ENCODE data around the gene DAP. TPM values are rescaled to one million over a fixed set of nuclear protein-coding genes. Genes with fewer than 3 reads are reported as not detected.
A peak's percentile ranks its signal among the peaks of the same experiment; 100 is the strongest.

The DAP gene
- total and polyA plus RNA-seq, 2 experiments from 2014 or later = 35.7 to 37.6 TPM

GRCh38 chr5:10735569-10736276 is 25.3 kb downstream of the DAP start:
- H3K27me3 ChIP-seq (ENCODE audit: insufficient read depth) = no peaks in the 10 kb centered on the region

More at GRCh38 chr5:10735569-10736276, 25.3 kb downstream of the DAP start:
- Mint-ChIP-seq H3K9me3 (peaks cover 10% of the 10 kb centered on the region), H3K27ac (no peak overlapping the region), H3K4me3 (no peak overlapping the region), H3K27me3 (ENCODE audit: insufficient read depth, low read depth, poor library complexity) (no peaks in the 10 kb centered on the region), H3K36me3 (ENCODE audit: low read depth) (peaks cover 39% of the 10 kb centered on the region), H3K4me1 (no peaks in the 10 kb centered on the region)
- Histone ChIP-seq H3K9me2 (ENCODE audit: insufficient read depth) (no peaks in the 10 kb centered on the region), H3K36me3 (ENCODE audit: insufficient read depth) (no peaks in the 10 kb centered on the region; the same call in 1 of the 2 replicates), H2AFZ (no peak overlapping the region), H3K4me2 (no peak overlapping the region), H3K27ac (ENCODE audit: low read depth) (no peak overlapping the region), H3K4me1 (ENCODE audit: insufficient read depth) (no peaks in the 10 kb centered on the region), H3F3A (replicated peaks; ENCODE audit: low read depth) (no peaks in the 10 kb centered on the region), H3K79me2 (replicated peaks; ENCODE audit: insufficient read depth) (no peaks in the 10 kb centered on the region), H4K20me1 (replicated peaks; ENCODE audit: insufficient read depth) (no peaks in the 10 kb centered on the region), H3K4me3 (no peak overlapping the region)
- ATAC-seq (peak; percentile 36; the same call in 2 of the 3 replicates), DNase-seq (ENCODE audit: low spot score) (no peak)
- TF ChIP-seq CREB1 (CRISPR knock-in tag; IDR thresholded peaks at IDR 0.05; ENCODE audit: low read depth) = no peak
- TF ChIP-seq STAT1 (IDR thresholded peaks at IDR 0.05; ENCODE audit: unreplicated experiment) = no peak
- TF ChIP-seq ZNF331 (CRISPR knock-in tag; IDR thresholded peaks at IDR 0.05; ENCODE audit: low read depth) = no peak
- TF ChIP-seq ZNF114 (CRISPR knock-in tag; IDR thresholded peaks at IDR 0.05) = no peak
- no peak for TF ChIP-seq EZH2phosphoT487 (IDR thresholded peaks at IDR 0.05; ENCODE audit: unreplicated experiment)
- no peak for TF ChIP-seq REST (IDR thresholded peaks at IDR 0.05; ENCODE audit: unreplicated experiment)
- TF ChIP-seq ETS1 (IDR thresholded peaks at IDR 0.05) = no peak
- no peak for TF ChIP-seq CTCF (conservative IDR thresholded peaks at IDR 0.05; ENCODE audit: low read depth in 2 of 2)
- TF ChIP-seq JUNB (IDR thresholded peaks at IDR 0.05; ENCODE audit: unreplicated experiment) = no peak
- no peak for TF ChIP-seq ZNF462 (CRISPR knock-in tag; IDR thresholded peaks at IDR 0.05)
- no peak for TF ChIP-seq EZH2 (IDR thresholded peaks at IDR 0.05; ENCODE audit: low read depth, unreplicated experiment)
- no peak for TF ChIP-seq NANOG (IDR thresholded peaks at IDR 0.05; ENCODE audit: borderline replicate concordance)
- TF ChIP-seq POLR2AphosphoS5 (IDR thresholded peaks at IDR 0.05; ENCODE audit: low read depth) = no peak
